ENCODE data around the gene LEF1.

DNA sequence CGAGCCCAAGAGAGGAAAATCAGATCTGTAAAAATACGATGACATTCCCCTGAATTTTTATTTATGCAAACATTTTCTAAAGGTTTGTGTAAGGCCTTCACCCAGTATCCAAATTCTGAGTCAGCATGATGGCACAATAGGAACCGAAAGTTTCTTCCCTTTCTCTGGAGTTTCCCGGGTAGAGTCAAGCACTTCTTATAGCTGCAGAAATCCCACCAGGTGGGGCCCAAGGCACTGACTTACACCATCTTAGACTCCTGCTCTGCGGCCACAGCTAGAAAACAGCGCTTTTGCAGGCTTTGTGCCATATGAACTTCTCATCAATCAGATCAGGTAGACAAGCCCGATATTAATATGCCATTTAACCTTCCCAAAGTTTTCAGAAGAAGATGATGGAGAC, 13.4 kb downstream of the LEF1 start:
- TF ChIP-seq SP1 (IDR thresholded peaks at IDR 0.05) (no peak), PKNOX1 (IDR thresholded peaks at IDR 0.05) (no peak), BHLHE40 (IDR thresholded peaks at IDR 0.05; ENCODE audit: borderline replicate concordance) (no peak), LEF1 (IDR thresholded peaks at IDR 0.05; ENCODE audit: borderline replicate concordance) (no peak), ZNF384 (IDR thresholded peaks at IDR 0.05) (no peak), ELF4 (IDR thresholded peaks at IDR 0.05) (no peak), FOXM1 (IDR thresholded peaks at IDR 0.05; ENCODE audit: borderline replicate concordance) (no peak), SUZ12 (IDR thresholded peaks at IDR 0.05) (no peak)

Data from HEK293T (cell line).